Esophagus squamous epithelium (tissue), 4 donors: Measurements from ENCODE around the gene MAPRE3.

Experiments used
- POLR2A ChIP-seq, 4 donors: fragments of 450-650 bp; IDR thresholded peaks; one replicate each; pipeline ENCODE4 v1.6.1; 2017; ENCODE audit warnings: antibody characterized with exemption in 4 of 4, mild to moderate bottlenecking in 4 of 4, moderate library complexity in 3 of 4
- TF ChIP-seq, protein P1 (sequence below), 6 experiments: fragments of 450-650 bp in 4 of 6; fragments of 200-600 bp in 2 of 6; sonication (generic) in 2 of 6; IDR thresholded peaks; one replicate each; pipeline ENCODE4 v1.5.1; 2016 to 2019; ENCODE audit warnings: antibody characterized with exemption in 6 of 6, mild to moderate bottlenecking in 4 of 6, moderate library complexity in 4 of 6

DNA sequence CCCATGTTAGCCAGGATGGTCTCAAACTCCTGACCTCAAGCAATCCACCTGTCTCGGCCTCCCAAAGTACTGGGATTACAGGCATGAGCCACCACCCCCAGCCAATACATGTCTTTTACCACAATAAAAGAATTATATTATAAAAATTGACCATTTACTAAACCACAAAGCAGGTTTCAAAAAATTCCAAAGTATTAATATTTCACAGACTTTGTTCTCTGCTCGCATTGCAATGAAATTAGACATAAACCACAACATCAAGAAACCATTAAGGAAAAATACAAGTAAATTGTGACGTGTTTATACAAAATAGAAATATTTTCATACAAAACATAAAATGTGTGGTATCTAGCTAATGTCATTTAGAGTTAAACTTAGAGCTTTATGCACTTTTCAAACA lies 13.4 kb upstream of the MAPRE3 start:
- TF ChIP-seq, protein P1, sequence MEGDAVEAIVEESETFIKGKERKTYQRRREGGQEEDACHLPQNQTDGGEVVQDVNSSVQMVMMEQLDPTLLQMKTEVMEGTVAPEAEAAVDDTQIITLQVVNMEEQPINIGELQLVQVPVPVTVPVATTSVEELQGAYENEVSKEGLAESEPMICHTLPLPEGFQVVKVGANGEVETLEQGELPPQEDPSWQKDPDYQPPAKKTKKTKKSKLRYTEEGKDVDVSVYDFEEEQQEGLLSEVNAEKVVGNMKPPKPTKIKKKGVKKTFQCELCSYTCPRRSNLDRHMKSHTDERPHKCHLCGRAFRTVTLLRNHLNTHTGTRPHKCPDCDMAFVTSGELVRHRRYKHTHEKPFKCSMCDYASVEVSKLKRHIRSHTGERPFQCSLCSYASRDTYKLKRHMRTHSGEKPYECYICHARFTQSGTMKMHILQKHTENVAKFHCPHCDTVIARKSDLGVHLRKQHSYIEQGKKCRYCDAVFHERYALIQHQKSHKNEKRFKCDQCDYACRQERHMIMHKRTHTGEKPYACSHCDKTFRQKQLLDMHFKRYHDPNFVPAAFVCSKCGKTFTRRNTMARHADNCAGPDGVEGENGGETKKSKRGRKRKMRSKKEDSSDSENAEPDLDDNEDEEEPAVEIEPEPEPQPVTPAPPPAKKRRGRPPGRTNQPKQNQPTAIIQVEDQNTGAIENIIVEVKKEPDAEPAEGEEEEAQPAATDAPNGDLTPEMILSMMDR (IDR thresholded peaks at IDR 0.05), result no peak
- TF ChIP-seq POLR2A (IDR thresholded peaks at IDR 0.05), result no peak
